Liver (tissue), 9 donors: ENCODE results near the gene MANF. TPM values are rescaled to one million over a fixed set of nuclear protein-coding genes. Genes with fewer than 3 reads are reported as not detected.

Experiments
- DNase-seq: peaks from one replicate; pipeline ENCODE4 v3.0.0-alpha.2; 2017; ENCODE audit warnings: low spot score
- H3K27ac ChIP-seq, 2 donors: one replicate each; pipeline ENCODE4 v1.7.0; 2013; ENCODE audit warnings: inconsistent platforms in 2 of 2, low read length in 2 of 2, control low read depth in 1 of 2, low read depth in 1 of 2, mild to moderate bottlenecking in 1 of 2
- H3K27me3 ChIP-seq, 4 donors: one replicate each; pipeline versions ENCODE4 v1.6.1 to v1.7.0; 2013; ENCODE audit warnings: low read length in 3 of 4, inconsistent platforms in 1 of 4, mild to moderate bottlenecking in 1 of 4, moderate library complexity in 1 of 4; ENCODE audit not compliant: control insufficient read depth in 4 of 4, insufficient read depth in 4 of 4
- H3K36me3 ChIP-seq, 4 donors: one replicate each; pipeline versions ENCODE4 v1.6.1 to v1.7.0; 2013; ENCODE audit warnings: low read length in 3 of 4, mild to moderate bottlenecking in 3 of 4, low read depth in 1 of 4, moderate library complexity in 1 of 4; ENCODE audit not compliant: control insufficient read depth in 4 of 4, insufficient read depth in 3 of 4
- H3K4me1 ChIP-seq, 4 donors: one replicate each; pipeline versions ENCODE4 v1.6.1 to v1.7.0; 2013; ENCODE audit warnings: low read length in 3 of 4, mild to moderate bottlenecking in 3 of 4, moderate library complexity in 1 of 4; ENCODE audit not compliant: control insufficient read depth in 4 of 4, insufficient read depth in 4 of 4
- H3K4me3 ChIP-seq, 3 donors: one replicate each; pipeline versions ENCODE4 v1.6.1 to v1.7.0; 2013; ENCODE audit warnings: low read length in 3 of 3, control low read depth in 1 of 3, low read depth in 1 of 3, mild to moderate bottlenecking in 1 of 3
- H3K9ac ChIP-seq, 2 donors: one replicate each; pipeline ENCODE4 v1.7.0; 2013; ENCODE audit warnings: low read length in 2 of 2, mild to moderate bottlenecking in 2 of 2, moderate library complexity in 2 of 2, control low read depth in 1 of 2, low read depth in 1 of 2
- H3K9me3 ChIP-seq, 4 donors: one replicate each; pipeline versions ENCODE4 v1.6.1 to v1.7.0; 2013; ENCODE audit warnings: low read length in 3 of 4; ENCODE audit not compliant: control insufficient read depth in 4 of 4
- CTCF ChIP-seq: fragments of 150-350 bp; IDR thresholded peaks from 2 replicates; pipeline ENCODE4 v1.5.1; 2017; ENCODE audit warnings: improper control_type of control experiment, low read depth, low read length; ENCODE audit not compliant: missing input control
- FOXA2 ChIP-seq: IDR thresholded peaks from 2 replicates; pipeline ENCODE4 v1.6.1; 2016; ENCODE audit warnings: antibody characterized with exemption
- GABPA ChIP-seq, 2 donors: IDR thresholded peaks in 1 of 2; conservative IDR thresholded peaks in 1 of 2; 2 replicates each; pipeline ENCODE4 v1.6.1; 2016; ENCODE audit warnings: antibody characterized with exemption in 2 of 2, mild to moderate bottlenecking in 1 of 2, moderate library complexity in 1 of 2
- HNF4G ChIP-seq: IDR thresholded peaks from 2 replicates; pipeline ENCODE4 v1.6.1; 2016; ENCODE audit warnings: antibody characterized with exemption
- JUND ChIP-seq, 2 donors: IDR thresholded peaks; 2 replicates each; pipeline ENCODE4 v1.6.1; 2016; ENCODE audit warnings: antibody characterized with exemption in 2 of 2
- NR2F2 ChIP-seq: IDR thresholded peaks from 2 replicates; pipeline ENCODE4 v1.6.1; 2016; ENCODE audit warnings: antibody characterized with exemption
- RAD21 ChIP-seq, 2 donors: IDR thresholded peaks; 2 replicates each; pipeline ENCODE4 v1.6.1; 2016; ENCODE audit warnings: antibody characterized with exemption in 2 of 2, mild to moderate bottlenecking in 2 of 2
- RXRA ChIP-seq, 2 donors: IDR thresholded peaks; 2 replicates each; pipeline ENCODE4 v1.6.1; 2017 to 2018; ENCODE audit warnings: antibody characterized with exemption in 2 of 2, mild to moderate bottlenecking in 1 of 2
- SP1 ChIP-seq: IDR thresholded peaks from 2 replicates; pipeline ENCODE4 v1.6.1; 2018; ENCODE audit warnings: antibody characterized with exemption, mild to moderate bottlenecking
- TAF1 ChIP-seq: conservative IDR thresholded peaks from 2 replicates; pipeline ENCODE4 v1.6.1; 2016; ENCODE audit warnings: antibody characterized with exemption, mild to moderate bottlenecking
- YY1 ChIP-seq: IDR thresholded peaks from 2 replicates; pipeline ENCODE4 v1.6.1; 2016; ENCODE audit warnings: antibody characterized with exemption, mild to moderate bottlenecking
- ZBTB33 ChIP-seq: IDR thresholded peaks from 2 replicates; pipeline ENCODE4 v1.6.1; 2016; ENCODE audit warnings: antibody characterized with exemption
- WGBS: extraction: QIAGEN DNeasy Blood & Tissue Kit; methylation state at CpG from one replicate; pipeline ENCODE4 v1.1.7; 2013; 5-methylcytosine and 5-hydroxymethylcytosine counted together
- polyA plus RNA-seq, 2 donors: library from polyadenylated mRNA; stranded (reverse) in 1 of 2; unstranded in 1 of 2; fragments of 200-250 nt in 1 of 2; fragments of >200 nt in 1 of 2; fragmentation: Nextera tagmentation in 1 of 2; extraction: Ambion mirVana in 1 of 2; gene quantifications; one replicate each; pipeline versions ENCODE4 v1.2.1 to v1.2.3, GENCODE V29; 2013 to 2015
- total RNA-seq, 2 donors: library from RNA; depleted of rRNA; stranded (reverse); fragments of >200 nt; gene quantifications; one replicate each; pipeline ENCODE4 v1.2.3, GENCODE V29; 2014
- TF ChIP-seq, protein P1 (sequence below): IDR thresholded peaks from 2 replicates; pipeline ENCODE4 v1.6.1; 2016; ENCODE audit warnings: antibody characterized with exemption
- TF ChIP-seq, protein P2 (sequence below): IDR thresholded peaks from 2 replicates; pipeline ENCODE4 v1.6.1; 2016; ENCODE audit warnings: antibody characterized with exemption, mild to moderate bottlenecking
- donor health status: healthy.
- donor health status: healthy.
- donor health status: healthy.
- donor health status: healthy.
- donor health status: healthy.

Gene MANF
- total and polyA plus RNA-seq, 4 donors, result 28.9 to 116 (median 75.6) TPM

GRCh38 chr3:51337666-51338065 is 47.4 kb upstream of the MANF start (continued):
- TF ChIP-seq GABPA (IDR thresholded peaks at IDR 0.05 in 1 of 2, conservative IDR thresholded peaks at IDR 0.05 in 1 of 2) (no peak), RXRA (IDR thresholded peaks at IDR 0.05) (no peak)

DNA sequence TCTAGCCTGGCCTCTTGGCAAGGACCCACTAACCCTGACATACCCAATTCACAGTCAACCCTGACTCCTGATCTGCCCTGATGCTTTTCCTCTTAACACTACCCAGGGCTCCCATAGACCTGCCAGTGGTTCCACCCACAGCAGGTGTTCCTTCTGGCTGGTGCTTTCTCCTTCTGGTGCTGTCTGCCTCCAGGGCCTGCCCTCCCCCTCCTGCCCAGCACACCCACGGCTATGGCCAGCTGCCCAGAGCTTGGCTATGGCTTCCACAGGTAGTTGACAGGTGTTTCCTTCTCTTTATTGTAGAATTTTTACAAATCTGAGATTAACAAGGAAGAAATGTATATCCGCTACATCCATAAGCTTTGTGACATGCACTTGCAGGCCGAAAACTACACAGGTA is 46.5 kb upstream of the MANF start:
- WGBS, result 79% methylated on average over 3 of the region's 3 CpGs
- TF ChIP-seq, protein P1, sequence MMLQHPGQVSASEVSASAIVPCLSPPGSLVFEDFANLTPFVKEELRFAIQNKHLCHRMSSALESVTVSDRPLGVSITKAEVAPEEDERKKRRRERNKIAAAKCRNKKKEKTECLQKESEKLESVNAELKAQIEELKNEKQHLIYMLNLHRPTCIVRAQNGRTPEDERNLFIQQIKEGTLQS, result no peak
- no peak for TF ChIP-seq RAD21 (IDR thresholded peaks at IDR 0.05)
- TF ChIP-seq, protein P2, sequence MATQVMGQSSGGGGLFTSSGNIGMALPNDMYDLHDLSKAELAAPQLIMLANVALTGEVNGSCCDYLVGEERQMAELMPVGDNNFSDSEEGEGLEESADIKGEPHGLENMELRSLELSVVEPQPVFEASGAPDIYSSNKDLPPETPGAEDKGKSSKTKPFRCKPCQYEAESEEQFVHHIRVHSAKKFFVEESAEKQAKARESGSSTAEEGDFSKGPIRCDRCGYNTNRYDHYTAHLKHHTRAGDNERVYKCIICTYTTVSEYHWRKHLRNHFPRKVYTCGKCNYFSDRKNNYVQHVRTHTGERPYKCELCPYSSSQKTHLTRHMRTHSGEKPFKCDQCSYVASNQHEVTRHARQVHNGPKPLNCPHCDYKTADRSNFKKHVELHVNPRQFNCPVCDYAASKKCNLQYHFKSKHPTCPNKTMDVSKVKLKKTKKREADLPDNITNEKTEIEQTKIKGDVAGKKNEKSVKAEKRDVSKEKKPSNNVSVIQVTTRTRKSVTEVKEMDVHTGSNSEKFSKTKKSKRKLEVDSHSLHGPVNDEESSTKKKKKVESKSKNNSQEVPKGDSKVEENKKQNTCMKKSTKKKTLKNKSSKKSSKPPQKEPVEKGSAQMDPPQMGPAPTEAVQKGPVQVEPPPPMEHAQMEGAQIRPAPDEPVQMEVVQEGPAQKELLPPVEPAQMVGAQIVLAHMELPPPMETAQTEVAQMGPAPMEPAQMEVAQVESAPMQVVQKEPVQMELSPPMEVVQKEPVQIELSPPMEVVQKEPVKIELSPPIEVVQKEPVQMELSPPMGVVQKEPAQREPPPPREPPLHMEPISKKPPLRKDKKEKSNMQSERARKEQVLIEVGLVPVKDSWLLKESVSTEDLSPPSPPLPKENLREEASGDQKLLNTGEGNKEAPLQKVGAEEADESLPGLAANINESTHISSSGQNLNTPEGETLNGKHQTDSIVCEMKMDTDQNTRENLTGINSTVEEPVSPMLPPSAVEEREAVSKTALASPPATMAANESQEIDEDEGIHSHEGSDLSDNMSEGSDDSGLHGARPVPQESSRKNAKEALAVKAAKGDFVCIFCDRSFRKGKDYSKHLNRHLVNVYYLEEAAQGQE, result no peak
- no peak for TF ChIP-seq JUND (IDR thresholded peaks at IDR 0.05)
- TF ChIP-seq HNF4G, result no peak
- no peak for TF ChIP-seq NR2F2
- no peak for TF ChIP-seq TAF1
- no peak for TF ChIP-seq SP1
- no peak for TF ChIP-seq YY1
- no peak for TF ChIP-seq GABPA (IDR thresholded peaks at IDR 0.05 in 1 of 2, conservative IDR thresholded peaks at IDR 0.05 in 1 of 2)
- no peak for TF ChIP-seq ZBTB33
- TF ChIP-seq CTCF, result no peak
- no peak for TF ChIP-seq RXRA (IDR thresholded peaks at IDR 0.05)
- no peak for TF ChIP-seq FOXA2
- Histone ChIP-seq H3K27me3 (peaks cover 0 to 2% (median 0%) of the 10 kb centered on the region in 4 donors), H3K27ac (no peak overlapping the region), H3K9ac (no peak overlapping the region), H3K9me3 (no peaks in the 10 kb centered on the region), H3K36me3 (no peaks in the 10 kb centered on the region), H3K4me1 (no peaks in the 10 kb centered on the region), H3K4me3 (no peak overlapping the region)
- no peak for DNase-seq
